ENCODE data around the gene KLHL29.

Gene KLHL29

DNA sequence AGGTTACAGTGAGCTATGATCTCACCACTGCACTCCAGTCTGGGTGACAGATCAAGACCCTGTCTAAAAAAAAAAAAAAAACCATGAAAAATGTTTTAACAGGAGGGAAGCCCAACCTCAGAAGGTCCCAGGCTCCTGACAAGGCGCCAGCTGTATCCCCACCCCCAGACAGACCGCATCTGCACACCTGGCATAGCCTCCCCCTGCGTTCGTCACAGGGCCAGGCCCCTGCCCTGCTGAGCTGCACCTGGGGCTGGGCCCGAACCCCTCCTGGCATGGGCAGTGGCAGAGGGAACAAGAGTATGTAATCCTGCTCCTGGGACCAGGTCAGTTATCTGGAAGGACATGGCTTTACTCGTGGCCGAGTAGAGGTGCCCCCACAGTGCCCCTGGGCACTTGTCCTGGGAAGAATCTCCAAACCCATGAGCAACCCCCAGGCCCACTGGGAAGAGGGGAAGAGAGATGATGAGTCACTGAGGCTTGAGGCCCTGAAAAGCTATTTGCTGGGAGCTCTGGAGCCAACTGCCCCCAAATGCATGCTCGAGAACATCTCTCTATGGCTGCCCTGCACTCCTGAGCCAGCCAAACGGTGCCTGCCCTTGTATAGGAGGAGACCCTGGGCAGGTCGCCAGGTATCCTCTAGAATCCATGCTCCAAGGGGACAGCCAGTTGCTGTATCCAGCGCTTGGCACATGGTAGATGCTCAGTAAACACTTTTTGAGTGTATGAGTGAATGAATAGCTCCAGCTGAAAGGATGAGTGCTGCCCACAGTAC is 276.5 kb downstream of the KLHL29 start:
- no peaks in the 10 kb centered on the region for H3K27me3 ChIP-seq (ENCODE audit: control insufficient read depth in 2 of 2, insufficient read depth in 2 of 2, low read length in 2 of 2)
- H3K27ac ChIP-seq (ENCODE audit: low read depth in 2 of 2, low read length in 2 of 2), result no peak overlapping the region
- H3K4me1 ChIP-seq (ENCODE audit: control insufficient read depth in 2 of 2, insufficient read depth in 2 of 2, low read length in 2 of 2), result no peaks in the 10 kb centered on the region
- no peaks in the 10 kb centered on the region for H3K36me3 ChIP-seq (ENCODE audit: control insufficient read depth in 2 of 2, insufficient read depth in 2 of 2, low read length in 2 of 2)
- H3K9me3 ChIP-seq (ENCODE audit: control insufficient read depth in 2 of 2, low read length in 2 of 2), result no peaks in the 10 kb centered on the region
- H3K4me3 ChIP-seq (ENCODE audit: low read length in 2 of 2), result no peak overlapping the region
- H3K9ac ChIP-seq (ENCODE audit: low read depth in 1 of 2, low read length in 2 of 2), result no peak overlapping the region

DNA sequence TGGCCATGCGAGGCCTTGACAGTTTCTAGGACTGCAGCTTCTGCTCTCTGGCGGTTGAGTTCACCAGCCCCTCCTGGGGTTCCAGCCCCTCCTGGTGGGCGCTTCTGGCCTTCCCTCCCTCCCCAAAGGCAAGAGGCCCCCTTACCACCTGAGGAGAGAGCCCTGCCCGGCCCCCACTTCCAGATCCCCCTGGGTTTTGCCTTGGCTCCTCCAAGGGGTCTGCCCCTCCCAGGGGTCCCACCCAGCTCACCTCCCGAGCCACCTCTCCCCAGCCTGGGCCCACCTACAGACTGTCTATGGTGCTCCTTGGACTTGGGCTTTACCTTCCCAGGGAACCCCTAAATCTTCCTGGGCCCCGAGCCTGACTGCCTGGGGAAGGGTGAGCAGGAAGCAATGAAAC is 277.5 kb downstream of the KLHL29 start:
- Histone ChIP-seq H3K9ac (ENCODE audit: low read depth in 1 of 2, low read length in 2 of 2) (no peak overlapping the region), H3K27ac (ENCODE audit: low read depth in 2 of 2, low read length in 2 of 2) (no peak overlapping the region), H3K36me3 (ENCODE audit: control insufficient read depth in 2 of 2, insufficient read depth in 2 of 2, low read length in 2 of 2) (no peaks in the 10 kb centered on the region), H3K27me3 (ENCODE audit: control insufficient read depth in 2 of 2, insufficient read depth in 2 of 2, low read length in 2 of 2) (no peaks in the 10 kb centered on the region), H3K4me1 (ENCODE audit: control insufficient read depth in 2 of 2, insufficient read depth in 2 of 2, low read length in 2 of 2) (no peaks in the 10 kb centered on the region), H3K4me3 (ENCODE audit: low read length in 2 of 2) (no peak overlapping the region), H3K9me3 (ENCODE audit: control insufficient read depth in 2 of 2, low read length in 2 of 2) (no peaks in the 10 kb centered on the region)

DNA sequence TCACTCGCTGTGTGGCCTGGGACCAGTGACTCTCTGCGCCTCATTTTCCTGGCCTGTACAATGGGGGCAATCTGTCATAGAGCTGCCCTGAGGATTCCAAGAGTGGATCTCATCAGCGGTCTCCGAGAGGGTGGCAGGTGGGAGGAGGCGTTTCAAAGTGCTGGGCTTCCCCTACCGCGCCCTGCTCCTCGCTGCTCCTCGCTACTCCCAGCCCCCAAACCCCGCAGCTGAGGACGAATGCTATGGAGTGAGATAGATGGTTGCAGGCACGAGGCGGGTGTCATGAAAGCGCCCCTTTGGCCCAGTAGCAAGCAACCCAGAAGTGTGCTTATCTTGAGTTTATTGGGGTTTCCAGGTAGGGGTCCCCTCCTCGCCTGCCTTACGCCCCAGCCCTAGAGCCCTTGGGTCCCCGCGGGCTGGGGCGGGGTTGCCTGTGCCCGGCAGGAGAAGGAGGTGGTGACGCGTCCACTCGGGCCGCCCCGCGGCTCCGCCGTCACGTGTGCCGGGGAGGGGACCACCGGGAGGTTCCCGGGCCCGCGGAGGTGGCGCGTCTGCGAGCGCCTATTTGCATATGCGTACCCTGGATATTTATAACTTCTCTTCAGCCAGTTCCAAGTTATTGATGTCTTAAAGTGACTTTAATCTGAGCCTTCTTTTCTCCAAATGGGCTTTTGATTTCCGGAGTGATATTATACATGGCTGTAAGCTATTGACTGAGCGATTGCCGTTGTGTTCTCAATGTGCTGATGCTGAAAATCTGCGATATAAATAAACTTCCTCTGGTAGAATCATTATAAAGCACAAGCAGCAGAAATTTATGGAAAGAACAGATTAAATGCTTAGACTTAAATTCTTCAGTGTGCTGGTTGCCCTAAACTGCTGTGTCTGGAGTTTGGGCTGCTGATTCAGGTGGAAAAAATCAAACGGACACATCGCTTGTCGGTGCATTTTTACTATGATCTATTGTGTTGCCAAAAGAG is 278.3 kb downstream of the KLHL29 start:
- no peak overlapping the region for H3K27ac ChIP-seq (ENCODE audit: low read depth in 2 of 2, low read length in 2 of 2)
- H3K4me3 ChIP-seq (ENCODE audit: low read length in 2 of 2), result peak overlapping the region in 1 of 2 donors; percentile 44
- H3K27me3 ChIP-seq (ENCODE audit: control insufficient read depth in 2 of 2, insufficient read depth in 2 of 2, low read length in 2 of 2), result no peaks in the 10 kb centered on the region
- H3K36me3 ChIP-seq (ENCODE audit: control insufficient read depth in 2 of 2, insufficient read depth in 2 of 2, low read length in 2 of 2), result no peaks in the 10 kb centered on the region
- no peaks in the 10 kb centered on the region for H3K9me3 ChIP-seq (ENCODE audit: control insufficient read depth in 2 of 2, low read length in 2 of 2)
- no peaks in the 10 kb centered on the region for H3K4me1 ChIP-seq (ENCODE audit: control insufficient read depth in 2 of 2, insufficient read depth in 2 of 2, low read length in 2 of 2)
- H3K9ac ChIP-seq (ENCODE audit: low read depth in 1 of 2, low read length in 2 of 2), result no peak overlapping the region

DNA sequence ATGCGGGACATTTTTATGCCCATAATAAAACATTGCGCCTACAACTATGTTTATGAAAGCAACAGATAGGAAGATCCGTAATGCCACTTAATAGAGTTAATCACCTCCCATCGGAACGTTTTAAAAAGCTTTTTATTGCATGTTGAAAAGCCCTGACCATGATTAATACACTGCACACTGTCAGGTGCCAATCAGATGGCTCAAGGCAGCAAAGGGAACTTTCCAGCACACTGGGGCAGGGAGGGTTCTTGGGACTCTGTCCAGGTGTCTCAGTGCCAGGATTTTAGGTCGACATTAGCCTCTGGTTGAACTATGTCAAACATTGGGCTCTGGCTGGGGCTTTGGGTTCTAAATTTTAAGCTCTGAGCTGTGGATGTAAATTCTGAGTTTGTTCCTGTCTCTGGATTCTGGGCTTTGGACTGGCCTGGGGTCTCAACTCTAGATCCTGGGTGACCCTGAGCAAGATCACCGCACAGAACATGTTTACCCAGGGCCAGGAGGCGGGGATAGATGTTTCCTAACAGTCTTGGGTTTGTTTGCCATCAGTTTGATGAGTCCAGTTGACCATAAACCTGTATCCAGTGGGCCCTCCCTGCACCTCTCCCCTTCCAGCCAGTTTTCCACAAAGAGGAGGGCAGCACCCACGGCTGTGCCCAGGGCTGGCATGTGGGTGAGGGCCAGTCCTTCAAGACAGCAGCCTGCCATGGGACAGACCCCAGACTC is 279.2 kb downstream of the KLHL29 start:
- no peak overlapping the region for H3K9ac ChIP-seq (ENCODE audit: low read depth in 1 of 2, low read length in 2 of 2)
- no peak overlapping the region for H3K4me3 ChIP-seq (ENCODE audit: low read length in 2 of 2)
- H3K36me3 ChIP-seq (ENCODE audit: control insufficient read depth in 2 of 2, insufficient read depth in 2 of 2, low read length in 2 of 2), result no peaks in the 10 kb centered on the region
- H3K9me3 ChIP-seq (ENCODE audit: control insufficient read depth in 2 of 2, low read length in 2 of 2), result no peaks in the 10 kb centered on the region
- H3K27ac ChIP-seq (ENCODE audit: low read depth in 2 of 2, low read length in 2 of 2), result no peak overlapping the region
- H3K4me1 ChIP-seq (ENCODE audit: control insufficient read depth in 2 of 2, insufficient read depth in 2 of 2, low read length in 2 of 2), result no peaks in the 10 kb centered on the region
- H3K27me3 ChIP-seq (ENCODE audit: control insufficient read depth in 2 of 2, insufficient read depth in 2 of 2, low read length in 2 of 2), result no peaks in the 10 kb centered on the region

- Histone ChIP-seq H3K36me3 (ENCODE audit: control insufficient read depth in 2 of 2, insufficient read depth in 2 of 2, low read length in 2 of 2) (no peaks in the 10 kb centered on the region), H3K27ac (ENCODE audit: low read depth in 2 of 2, low read length in 2 of 2) (no peak overlapping the region), H3K27me3 (ENCODE audit: control insufficient read depth in 2 of 2, insufficient read depth in 2 of 2, low read length in 2 of 2) (no peaks in the 10 kb centered on the region), H3K9me3 (ENCODE audit: control insufficient read depth in 2 of 2, low read length in 2 of 2) (no peaks in the 10 kb centered on the region), H3K4me1 (ENCODE audit: control insufficient read depth in 2 of 2, insufficient read depth in 2 of 2, low read length in 2 of 2) (no peaks in the 10 kb centered on the region), H3K9ac (ENCODE audit: low read depth in 1 of 2, low read length in 2 of 2) (no peak overlapping the region), H3K4me3 (ENCODE audit: low read length in 2 of 2) (no peak overlapping the region)
Measured at GRCh38 chr2:23666241-23666979, 281.4 kb downstream of the KLHL29 start.

DNA sequence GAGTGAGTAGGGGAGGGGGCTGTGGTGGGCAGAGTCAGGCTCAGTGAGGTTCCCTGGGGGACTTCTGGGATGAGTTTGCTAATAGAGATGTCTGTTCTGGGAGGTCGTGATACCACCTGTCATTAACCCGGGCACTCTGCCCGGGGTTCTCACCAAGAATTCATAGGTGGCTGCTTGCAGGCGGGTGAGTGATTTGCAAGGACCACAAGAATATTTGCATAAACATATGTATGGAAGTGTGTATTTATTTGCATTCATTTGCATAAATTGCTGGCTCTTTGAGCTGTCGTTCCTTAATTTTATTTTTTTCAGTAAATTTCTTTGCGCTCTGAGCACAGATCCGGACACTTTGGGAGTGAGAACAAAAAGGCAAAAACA is 282.0 kb downstream of the KLHL29 start:
- H3K4me1 ChIP-seq (ENCODE audit: control insufficient read depth in 2 of 2, insufficient read depth in 2 of 2, low read length in 2 of 2), result no peaks in the 10 kb centered on the region
- H3K4me3 ChIP-seq (ENCODE audit: low read length in 2 of 2), result no peak overlapping the region
- H3K9me3 ChIP-seq (ENCODE audit: control insufficient read depth in 2 of 2, low read length in 2 of 2), result no peaks in the 10 kb centered on the region
- H3K9ac ChIP-seq (ENCODE audit: low read depth in 1 of 2, low read length in 2 of 2), result no peak overlapping the region
- no peak overlapping the region for H3K27ac ChIP-seq (ENCODE audit: low read depth in 2 of 2, low read length in 2 of 2)
- H3K36me3 ChIP-seq (ENCODE audit: control insufficient read depth in 2 of 2, insufficient read depth in 2 of 2, low read length in 2 of 2), result no peaks in the 10 kb centered on the region
- H3K27me3 ChIP-seq (ENCODE audit: control insufficient read depth in 2 of 2, insufficient read depth in 2 of 2, low read length in 2 of 2), result no peaks in the 10 kb centered on the region

- Histone ChIP-seq H3K27ac (ENCODE audit: low read depth in 2 of 2, low read length in 2 of 2) (no peak overlapping the region), H3K9ac (ENCODE audit: low read depth in 1 of 2, low read length in 2 of 2) (no peak overlapping the region)
Measured at GRCh38 chr2:23668756-23669304, 283.9 kb downstream of the KLHL29 start.

GRCh38 chr2:23669413-23670244 is 284.6 kb downstream of the KLHL29 start:
- no peaks in the 10 kb centered on the region for H3K4me1 ChIP-seq (ENCODE audit: control insufficient read depth in 2 of 2, insufficient read depth in 2 of 2, low read length in 2 of 2)
- peak overlapping the region in 1 of 2 donors; percentile 23 for H3K27ac ChIP-seq (ENCODE audit: low read depth in 2 of 2, low read length in 2 of 2)
- H3K9ac ChIP-seq (ENCODE audit: low read depth in 1 of 2, low read length in 2 of 2), result no peak overlapping the region
- no peaks in the 10 kb centered on the region for H3K9me3 ChIP-seq (ENCODE audit: control insufficient read depth in 2 of 2, low read length in 2 of 2)
- no peaks in the 10 kb centered on the region for H3K27me3 ChIP-seq (ENCODE audit: control insufficient read depth in 2 of 2, insufficient read depth in 2 of 2, low read length in 2 of 2)
- no peaks in the 10 kb centered on the region for H3K36me3 ChIP-seq (ENCODE audit: control insufficient read depth in 2 of 2, insufficient read depth in 2 of 2, low read length in 2 of 2)
- H3K4me3 ChIP-seq (ENCODE audit: low read length in 2 of 2), result no peak overlapping the region

More at GRCh38 chr2:23668756-23669304, 283.9 kb downstream of the KLHL29 start:
- Histone ChIP-seq H3K9me3 (ENCODE audit: control insufficient read depth in 2 of 2, low read length in 2 of 2) (no peaks in the 10 kb centered on the region), H3K36me3 (ENCODE audit: control insufficient read depth in 2 of 2, insufficient read depth in 2 of 2, low read length in 2 of 2) (no peaks in the 10 kb centered on the region), H3K4me3 (ENCODE audit: low read length in 2 of 2) (no peak overlapping the region), H3K27me3 (ENCODE audit: control insufficient read depth in 2 of 2, insufficient read depth in 2 of 2, low read length in 2 of 2) (no peaks in the 10 kb centered on the region), H3K4me1 (ENCODE audit: control insufficient read depth in 2 of 2, insufficient read depth in 2 of 2, low read length in 2 of 2) (no peaks in the 10 kb centered on the region)

DNA sequence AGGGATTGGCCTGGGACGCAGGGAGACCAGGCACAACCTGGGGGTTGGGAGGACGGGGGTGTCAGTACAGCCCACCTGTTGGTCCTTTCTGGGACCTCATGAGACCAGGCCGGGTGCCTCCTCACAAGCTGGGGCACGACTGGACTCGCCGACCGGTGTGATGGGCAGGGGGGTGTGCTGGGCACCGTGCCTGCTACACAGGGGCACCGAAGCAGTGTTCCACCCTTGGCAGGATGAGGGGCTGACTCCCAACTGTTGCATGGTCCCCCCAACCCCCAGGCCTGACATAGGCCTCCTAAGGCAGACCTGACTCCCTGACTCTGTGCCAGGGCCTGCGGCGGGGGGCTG is 285.2 kb downstream of the KLHL29 start:
- Histone ChIP-seq H3K27ac (ENCODE audit: low read depth in 2 of 2, low read length in 2 of 2) (peak overlapping the region in 1 of 2 donors; percentile 23), H3K4me3 (ENCODE audit: low read length in 2 of 2) (no peak overlapping the region), H3K9me3 (ENCODE audit: control insufficient read depth in 2 of 2, low read length in 2 of 2) (no peaks in the 10 kb centered on the region), H3K36me3 (ENCODE audit: control insufficient read depth in 2 of 2, insufficient read depth in 2 of 2, low read length in 2 of 2) (no peaks in the 10 kb centered on the region), H3K4me1 (ENCODE audit: control insufficient read depth in 2 of 2, insufficient read depth in 2 of 2, low read length in 2 of 2) (no peaks in the 10 kb centered on the region), H3K9ac (ENCODE audit: low read depth in 1 of 2, low read length in 2 of 2) (no peak overlapping the region), H3K27me3 (ENCODE audit: control insufficient read depth in 2 of 2, insufficient read depth in 2 of 2, low read length in 2 of 2) (no peaks in the 10 kb centered on the region)
